Endothelial cell (in vitro differentiated cells): Measurements from ENCODE around the gene ETS2. TPM values are rescaled to one million over a fixed set of nuclear protein-coding genes. Genes with fewer than 3 reads are reported as not detected.

Experiments used
- DNase-seq: peaks from one replicate; pipeline ENCODE4 v3.0.0; 2021; ENCODE audit warnings: low spot score
- H3K27ac Mint-ChIP-seq: one replicate; pipeline ENCODE4 v1.8.0; 2021; ENCODE audit warnings: mixed read lengths, inconsistent platforms; ENCODE audit not compliant: unreplicated experiment
- H3K27me3 Mint-ChIP-seq: one replicate; pipeline ENCODE4 v1.8.0; 2021; ENCODE audit warnings: mild to moderate bottlenecking, moderate library complexity, mixed read lengths, inconsistent platforms; ENCODE audit not compliant: unreplicated experiment
- H3K36me3 Mint-ChIP-seq: one replicate; pipeline ENCODE4 v1.8.0; 2021; ENCODE audit warnings: mild to moderate bottlenecking, low read depth, mixed read lengths, inconsistent platforms; ENCODE audit not compliant: unreplicated experiment
- H3K4me1 Mint-ChIP-seq: one replicate; pipeline ENCODE4 v1.8.0; 2021; ENCODE audit warnings: mild to moderate bottlenecking, mixed read lengths, inconsistent platforms; ENCODE audit not compliant: unreplicated experiment
- H3K4me3 Mint-ChIP-seq: one replicate; pipeline ENCODE4 v1.8.0; 2021; ENCODE audit warnings: mild to moderate bottlenecking, mixed read lengths, inconsistent platforms; ENCODE audit not compliant: unreplicated experiment
- H3K9me3 Mint-ChIP-seq: one replicate; pipeline ENCODE4 v1.8.0; 2021; ENCODE audit warnings: mixed read lengths, inconsistent platforms; ENCODE audit not compliant: unreplicated experiment
- CTCF ChIP-seq: fragments of 200-600 bp; sonication (generic); IDR thresholded peaks from one replicate; pipeline ENCODE4 v1.5.0; 2021; ENCODE audit warnings: antibody characterized with exemption; ENCODE audit not compliant: unreplicated experiment
- total RNA-seq: library from RNA; stranded (reverse); fragmentation: NEBNext Ultra II Directional; extraction: Animal tissue kit (Norgen Biotek cat#: 25700); gene quantifications from one replicate; pipeline ENCODE4 v1.2.1, GENCODE V29; 2021; ENCODE audit not compliant: unreplicated experiment

The ETS2 gene
- total RNA-seq, 1 donor from 2014 or later, result 74.2 TPM

GRCh38 chr21:38792676-38793459, 12.9 kb upstream of the ETS2 start:
- Mint-ChIP-seq H3K9me3 (no peaks in the 10 kb centered on the region), H3K36me3 (no peaks in the 10 kb centered on the region), H3K4me3 (no peak overlapping the region), H3K4me1 (no peaks in the 10 kb centered on the region), H3K27ac (no peak overlapping the region), H3K27me3 (no peaks in the 10 kb centered on the region)
- no peak for DNase-seq
- no peak for TF ChIP-seq CTCF

- no peak for DNase-seq
- no peak for TF ChIP-seq CTCF
- Mint-ChIP-seq H3K4me1 (no peaks in the 10 kb centered on the region), H3K4me3 (no peak overlapping the region), H3K36me3 (no peaks in the 10 kb centered on the region), H3K27me3 (no peaks in the 10 kb centered on the region), H3K27ac (no peak overlapping the region), H3K9me3 (no peaks in the 10 kb centered on the region)
Measured at GRCh38 chr21:38793926-38794713, 11.6 kb upstream of the ETS2 start.

DNA sequence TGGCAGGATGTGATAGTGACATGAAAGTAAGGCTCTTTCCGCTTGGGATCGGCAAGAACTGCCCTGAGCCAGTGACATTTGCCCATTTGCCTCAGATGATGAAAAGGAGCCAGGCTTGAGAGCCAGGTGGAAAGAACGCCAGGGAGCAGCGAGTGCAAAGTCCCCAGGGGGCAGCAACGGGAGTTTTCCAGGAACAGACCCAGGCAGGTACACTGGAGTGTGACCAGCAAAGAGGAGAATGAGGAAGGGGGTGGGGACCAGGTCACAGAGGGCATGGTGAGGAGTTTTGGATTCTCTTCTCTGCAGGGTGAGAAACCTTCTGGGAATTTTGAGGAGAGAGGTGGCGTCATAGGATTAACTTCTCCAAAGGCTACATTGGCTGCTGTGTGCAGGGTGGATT, 10.8 kb upstream of the ETS2 start:
- Mint-ChIP-seq H3K27ac (no peak overlapping the region), H3K27me3 (peaks cover 2% of the 10 kb centered on the region), H3K9me3 (no peaks in the 10 kb centered on the region), H3K4me1 (no peaks in the 10 kb centered on the region), H3K36me3 (no peaks in the 10 kb centered on the region), H3K4me3 (no peak overlapping the region)
- DNase-seq, result no peak
- no peak for TF ChIP-seq CTCF

- Mint-ChIP-seq H3K27ac (no peak overlapping the region), H3K27me3 (peaks cover 4% of the 10 kb centered on the region), H3K36me3 (no peaks in the 10 kb centered on the region), H3K9me3 (no peaks in the 10 kb centered on the region), H3K4me1 (no peaks in the 10 kb centered on the region), H3K4me3 (no peak overlapping the region)
- TF ChIP-seq CTCF, result no peak
- DNase-seq, result no peak
Measured at GRCh38 chr21:38795475-38795874, 10.3 kb upstream of the ETS2 start.

DNA sequence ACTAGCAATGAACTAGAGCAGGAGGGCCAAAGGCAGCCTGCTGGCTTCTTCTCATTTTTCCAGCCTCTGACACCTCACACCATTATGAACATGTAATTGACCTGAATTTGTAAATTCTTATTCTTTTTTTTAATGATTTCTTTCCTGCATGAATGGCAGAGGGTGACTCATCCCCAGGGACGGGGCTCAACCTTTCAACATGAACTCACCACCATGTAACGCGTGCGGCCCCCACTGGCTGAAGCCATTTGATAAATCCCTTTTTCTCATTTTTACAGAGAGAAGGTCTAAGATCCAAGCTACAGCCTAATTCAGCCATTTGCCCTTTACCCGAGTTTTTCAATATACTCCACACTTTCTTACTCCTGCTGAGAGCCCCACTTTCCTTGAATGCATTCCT, 9.3 kb upstream of the ETS2 start:
- peaks cover 4% of the 10 kb centered on the region for H3K27me3 Mint-ChIP-seq
- no peak overlapping the region for H3K4me3 Mint-ChIP-seq
- H3K36me3 Mint-ChIP-seq, result no peaks in the 10 kb centered on the region
- no peaks in the 10 kb centered on the region for H3K4me1 Mint-ChIP-seq
- no peaks in the 10 kb centered on the region for H3K9me3 Mint-ChIP-seq
- TF ChIP-seq CTCF, result no peak
- H3K27ac Mint-ChIP-seq, result no peak overlapping the region
- DNase-seq, result no peak
